Ramos (cell line): Measurements from ENCODE around the gene RNF167.

Experiments used
- in situ Hi-C: fragments of 300-500 bp; cut with MboI; formaldehyde crosslinking; loops from one replicate; pipeline ENCODE4 v1.14.3; 2022; ENCODE audit warnings: low sequenced_read_pairs; ENCODE audit not compliant: unreplicated experiment

RNF167 gene

DNA sequence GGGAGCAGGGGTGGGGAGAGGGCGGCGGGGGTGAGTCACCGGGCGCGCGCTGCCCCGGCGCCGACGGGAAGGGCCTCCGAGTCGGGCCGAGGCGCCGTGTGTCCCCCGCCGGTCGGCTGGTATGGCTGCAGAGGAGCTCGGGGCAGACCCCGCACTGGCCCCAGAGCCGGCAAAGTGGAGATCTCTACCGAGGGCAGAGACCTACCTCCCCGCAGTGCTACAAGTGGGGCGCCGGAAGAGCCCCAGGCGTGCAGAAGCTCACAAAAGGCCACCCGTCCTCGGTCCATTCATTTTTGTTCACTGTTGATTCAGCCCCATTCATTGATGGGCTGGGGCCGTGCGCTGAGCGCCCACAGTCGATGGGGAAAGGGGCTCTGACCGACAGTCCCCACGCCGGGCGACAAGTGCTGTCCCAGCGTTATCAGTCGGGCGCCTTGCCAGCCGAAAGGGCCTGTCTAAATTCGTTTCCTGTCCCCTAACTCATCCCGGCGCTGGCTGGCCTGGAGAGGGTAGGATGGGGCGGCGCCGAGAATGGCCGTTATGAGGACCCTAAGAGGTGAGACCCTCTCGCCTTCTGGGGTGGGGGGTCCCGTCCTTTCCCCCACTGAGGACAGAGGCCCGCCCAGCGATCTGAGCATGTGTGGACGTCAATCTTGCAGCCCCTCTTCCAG lies 10.1 kb downstream of the RNF167 start:
- in situ Hi-C loops = no loop called here

DNA sequence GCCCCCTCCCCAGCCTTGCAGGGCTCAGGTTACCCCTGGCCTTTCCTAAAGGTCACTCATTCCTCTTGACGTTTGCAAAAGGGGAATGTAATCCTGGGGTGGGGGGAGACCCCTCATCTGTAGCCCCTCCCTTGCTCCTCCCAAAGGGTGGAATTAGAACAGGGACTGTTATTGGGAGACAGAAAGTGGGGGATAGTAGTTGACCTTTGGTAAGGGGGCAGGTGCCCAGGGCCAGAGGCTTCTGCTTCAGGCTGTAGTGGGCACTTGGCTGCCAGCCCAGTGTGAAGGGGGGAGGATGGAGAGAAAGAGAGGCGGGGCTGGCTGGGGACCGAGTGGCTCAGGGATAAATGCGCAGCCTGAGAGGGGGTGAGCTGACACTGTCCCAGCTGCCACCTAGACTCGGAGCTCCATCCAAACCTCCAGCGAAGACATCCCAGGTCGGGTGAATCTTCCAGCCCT lies 10.7 kb downstream of the RNF167 start, which contains the start of gene ENO3:
ENO3 (plus strand) TSS at position 374 of the 459 bp plus-strand sequence. CDS start 711 bp downstream, outside the sequence.
- in situ Hi-C loops = no loop called here

GRCh38 chr17:4951486-4951885 lies 11.4 kb downstream of the RNF167 start:
- in situ Hi-C loops = no loop called here

DNA sequence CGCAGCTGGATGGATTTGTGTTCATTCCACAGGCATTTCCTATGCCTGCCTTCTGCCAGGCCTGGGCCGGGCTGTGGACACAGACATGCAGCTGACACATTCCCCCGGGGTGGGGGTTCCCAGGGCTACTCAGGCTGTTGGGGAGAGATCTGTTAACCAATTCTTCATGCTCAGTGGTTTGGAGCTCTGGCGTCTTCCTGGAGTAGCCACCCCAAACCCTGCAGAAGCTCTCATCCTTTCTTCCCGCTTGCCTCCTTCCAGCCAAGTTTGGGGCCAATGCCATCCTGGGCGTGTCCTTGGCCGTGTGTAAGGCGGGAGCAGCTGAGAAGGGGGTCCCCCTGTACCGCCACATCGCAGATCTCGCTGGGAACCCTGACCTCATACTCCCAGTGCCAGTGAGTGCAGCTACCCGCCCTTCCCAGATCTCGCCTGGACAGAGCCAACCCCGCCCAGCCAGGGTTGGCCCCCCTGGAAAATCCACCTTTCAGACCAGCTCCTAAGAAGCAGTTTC lies 13.4 kb downstream of the RNF167 start:
- in situ Hi-C loops = no loop called here

DNA sequence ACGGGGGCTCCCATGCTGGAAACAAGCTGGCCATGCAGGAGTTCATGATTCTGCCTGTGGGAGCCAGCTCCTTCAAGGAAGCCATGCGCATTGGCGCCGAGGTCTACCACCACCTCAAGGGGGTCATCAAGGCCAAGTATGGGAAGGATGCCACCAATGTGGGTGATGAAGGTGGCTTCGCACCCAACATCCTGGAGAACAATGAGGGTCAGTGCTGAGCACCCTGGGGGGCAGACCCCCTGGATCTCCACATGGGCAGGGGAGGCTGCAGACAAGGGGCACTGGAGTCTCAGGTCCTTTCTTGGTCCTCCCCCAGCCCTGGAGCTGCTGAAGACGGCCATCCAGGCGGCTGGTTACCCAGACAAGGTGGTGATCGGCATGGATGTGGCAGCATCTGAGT lies 15.0 kb downstream of the RNF167 start:
- in situ Hi-C loops = no loop called here

- in situ Hi-C loops = no loop called here
These were observed 16.5 kb downstream of the RNF167 start for GRCh38 chr17:4956493-4957061.

- in situ Hi-C loops = no loop called here
These were observed 18.0 kb downstream of the RNF167 start for GRCh38 chr17:4958102-4958501.

DNA sequence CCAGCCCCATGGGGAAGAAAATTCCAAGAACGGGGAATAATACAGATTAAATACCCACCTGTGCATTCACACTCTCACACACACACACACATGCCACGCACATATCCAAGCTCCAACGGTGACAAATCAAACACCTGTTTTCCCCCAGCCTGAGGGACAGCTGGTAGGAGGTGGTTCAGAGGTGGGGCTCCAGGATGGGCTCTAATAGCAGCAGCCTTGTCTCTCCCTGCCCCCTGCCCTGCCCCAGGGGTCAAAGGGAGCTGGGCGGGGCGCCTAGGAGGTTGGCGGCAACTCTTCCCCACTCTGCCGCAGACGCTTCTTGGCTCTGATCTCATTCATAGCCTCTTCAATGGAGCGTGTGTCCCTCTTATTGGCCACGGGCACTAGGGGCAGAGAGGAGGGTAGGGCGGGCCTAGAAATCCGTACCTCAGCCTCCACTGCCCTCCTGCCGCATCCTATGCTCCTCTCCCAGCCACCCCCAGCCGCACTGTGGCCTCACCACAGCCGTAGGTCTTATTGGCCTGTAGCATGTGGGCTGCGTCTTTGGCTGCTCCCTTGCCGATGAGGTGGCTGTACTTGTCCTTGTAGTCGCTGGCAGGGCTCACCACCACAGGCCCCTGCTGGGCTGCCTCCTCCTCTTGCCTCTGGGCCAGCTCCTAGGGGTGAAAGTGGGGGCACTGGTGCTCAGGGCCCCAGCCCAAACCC lies 19.3 kb downstream of the RNF167 start:
- in situ Hi-C loops = no loop called here

GRCh38 chr17:4960279-4960922 lies 20.3 kb downstream of the RNF167 start:
- in situ Hi-C loops = no loop called here

DNA sequence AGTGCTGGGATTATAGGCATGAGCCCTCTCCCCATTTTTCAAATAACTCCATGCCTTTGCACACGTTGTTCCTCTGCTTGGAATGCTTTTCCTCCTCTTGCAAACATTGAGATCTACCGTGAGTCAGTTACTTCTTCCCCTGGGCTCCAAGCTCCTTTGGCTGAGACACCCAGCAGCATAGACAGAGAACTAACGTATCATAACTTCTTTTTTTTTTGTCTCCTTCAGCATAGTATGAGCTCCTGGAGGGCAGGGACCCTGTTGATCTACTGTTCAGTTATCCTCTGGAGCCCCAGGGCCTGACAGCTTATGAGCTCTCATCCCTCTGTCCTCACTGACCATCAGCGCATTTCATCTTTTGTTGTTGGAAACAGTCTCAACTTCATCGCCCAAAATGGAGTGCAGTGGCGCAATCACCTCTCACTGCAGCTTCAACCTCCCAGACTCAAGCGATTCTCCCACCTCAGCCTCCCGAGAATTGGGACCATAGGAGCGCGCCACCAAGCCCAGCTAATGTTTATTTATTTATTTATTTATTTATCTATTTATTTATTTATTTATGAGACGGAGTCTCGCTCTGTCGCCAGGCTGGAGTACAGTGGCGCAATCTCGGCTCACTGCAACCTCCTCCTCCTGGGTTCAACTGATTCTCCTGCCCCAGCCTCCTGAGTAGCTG lies 25.4 kb downstream of the RNF167 start:
- in situ Hi-C loops = no loop called here

DNA sequence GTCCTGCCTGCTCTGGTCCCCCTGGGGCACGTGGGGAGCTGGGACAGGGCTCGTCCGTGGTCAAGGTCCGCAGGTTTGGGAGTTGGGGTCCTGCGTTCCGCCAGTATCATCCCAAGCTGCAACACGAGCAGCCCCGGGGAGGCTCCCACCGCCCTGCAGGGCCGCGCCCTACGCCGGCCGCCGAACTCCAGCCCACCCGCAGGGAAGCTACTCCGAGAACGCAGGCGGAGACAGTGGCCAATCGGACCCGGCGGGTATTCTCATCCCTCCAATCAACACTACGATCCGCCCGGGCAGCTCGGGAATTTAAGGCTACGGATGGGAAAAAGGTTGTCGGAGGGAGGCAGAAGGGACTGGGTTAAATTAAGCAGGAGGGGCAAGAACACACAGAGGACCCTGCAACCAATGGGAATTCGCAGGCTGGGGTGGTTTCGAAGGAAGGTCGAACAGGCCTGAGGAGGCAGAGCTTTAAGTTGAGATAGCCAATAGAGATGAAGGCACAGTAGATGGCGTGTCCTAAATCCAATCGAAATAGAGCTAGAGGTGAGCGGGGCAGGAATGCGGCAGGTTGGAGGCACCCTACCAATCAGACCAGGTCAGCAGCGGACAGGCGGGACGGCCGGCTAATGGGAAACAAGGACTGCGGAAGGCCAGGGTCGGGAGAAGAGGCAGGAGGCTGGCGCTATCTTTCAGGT lies 26.9 kb downstream of the RNF167 start:
- in situ Hi-C loops = no loop called here

DNA sequence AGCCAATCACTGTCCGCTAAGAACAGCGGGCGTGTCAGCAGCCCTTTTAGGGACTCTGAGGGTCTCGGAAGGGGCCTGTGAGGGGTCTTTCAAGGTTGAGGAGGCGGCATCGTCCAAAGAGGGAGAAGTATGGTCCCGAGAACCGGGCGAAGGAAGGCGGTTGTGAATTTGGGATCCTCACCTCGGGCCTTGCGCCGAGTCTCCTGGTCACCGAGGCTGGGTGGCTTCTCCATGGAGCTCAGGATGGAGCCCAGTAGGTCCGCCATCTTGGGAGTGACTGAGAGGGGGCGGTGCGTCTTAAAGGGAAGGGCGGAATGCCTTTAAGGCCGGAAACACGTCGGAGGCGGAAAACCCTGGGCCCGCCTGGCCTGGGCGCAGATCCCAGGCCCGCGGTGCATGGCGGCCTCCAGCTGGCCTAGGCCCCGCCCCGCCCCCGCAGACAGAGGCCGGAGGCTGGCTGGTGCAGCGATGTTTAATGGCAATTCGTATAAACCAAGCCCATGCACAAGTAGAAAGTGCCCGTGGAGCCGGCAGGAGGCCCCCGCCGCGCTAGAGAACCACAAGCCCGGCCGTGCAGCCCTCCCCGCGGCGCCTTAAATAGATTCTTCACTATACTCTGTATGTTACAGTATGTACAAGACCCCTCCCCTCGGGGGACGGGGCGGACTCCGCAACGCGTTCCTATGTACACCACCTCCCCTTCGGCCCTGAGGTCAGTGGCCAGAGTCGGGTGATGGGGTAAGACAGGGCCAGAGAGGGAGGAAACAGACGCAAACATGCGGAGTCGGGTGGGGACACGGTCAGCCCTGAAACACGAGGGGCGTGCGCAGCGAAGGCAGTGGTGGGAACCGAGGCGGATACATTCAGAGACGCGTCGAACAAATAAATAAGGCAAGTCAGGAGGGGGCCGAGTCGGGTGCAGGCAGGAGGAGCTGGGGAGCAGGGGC lies 27.7 kb downstream of the RNF167 start, which contains the start of gene SPAG7:
SPAG7 (minus strand) TSS at position 279 of the 947 bp plus-strand sequence; CDS start at position 266, 13 bp downstream.
- in situ Hi-C loops = no loop called here

DNA sequence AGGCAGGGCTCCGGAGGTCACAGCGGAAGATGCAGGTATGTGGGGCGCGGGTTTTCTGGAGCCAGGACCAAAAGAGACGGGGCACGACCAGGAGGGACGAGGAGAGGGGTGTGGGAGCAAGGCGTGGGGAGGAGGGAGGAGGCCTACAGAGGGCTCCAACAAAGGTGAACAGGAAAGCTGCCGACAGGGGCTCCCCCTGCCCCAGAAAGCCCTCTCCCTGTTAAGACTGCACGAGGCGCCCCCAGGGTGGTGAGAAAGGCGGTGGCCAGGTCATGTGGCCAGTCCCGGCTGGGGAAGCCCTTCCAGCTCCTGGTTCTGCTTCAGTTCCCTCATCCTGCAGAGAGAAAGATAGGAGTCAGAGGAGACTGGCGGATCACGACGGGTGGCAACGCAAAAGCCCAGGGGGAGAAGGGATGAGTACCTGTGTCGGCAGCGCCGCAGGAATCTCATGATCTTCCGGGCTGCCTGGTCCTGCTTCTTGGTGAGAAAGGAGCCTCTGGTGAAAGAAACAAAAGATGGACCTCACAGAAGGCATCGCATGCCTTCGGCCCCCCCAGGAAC lies 28.5 kb downstream of the RNF167 start:
- in situ Hi-C loops = no loop called here

DNA sequence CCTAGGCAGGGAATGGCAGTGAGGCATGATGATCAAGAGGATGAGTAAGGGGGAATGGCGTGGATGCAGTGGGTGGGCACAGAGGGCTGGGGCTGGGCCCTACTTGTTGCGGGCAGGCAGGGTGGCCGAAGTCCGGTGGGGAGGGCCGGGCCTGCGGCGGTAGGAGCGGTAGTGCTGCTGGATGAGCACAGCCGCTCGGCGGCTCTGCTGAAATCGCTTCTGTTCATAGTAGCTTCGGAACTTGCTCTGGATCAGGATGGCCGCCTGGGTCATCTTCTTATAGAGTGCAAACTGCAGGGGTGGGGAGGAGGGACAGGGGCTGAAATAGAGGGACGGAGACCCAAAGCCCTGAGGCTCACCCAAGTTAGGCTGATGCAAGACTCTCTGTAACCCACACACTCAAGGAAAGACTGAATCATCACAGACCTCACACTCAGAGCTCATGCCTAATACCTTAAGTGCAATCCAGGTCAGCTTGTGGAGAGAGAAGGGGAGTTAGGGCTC lies 29.0 kb downstream of the RNF167 start:
- in situ Hi-C loops = no loop called here

DNA sequence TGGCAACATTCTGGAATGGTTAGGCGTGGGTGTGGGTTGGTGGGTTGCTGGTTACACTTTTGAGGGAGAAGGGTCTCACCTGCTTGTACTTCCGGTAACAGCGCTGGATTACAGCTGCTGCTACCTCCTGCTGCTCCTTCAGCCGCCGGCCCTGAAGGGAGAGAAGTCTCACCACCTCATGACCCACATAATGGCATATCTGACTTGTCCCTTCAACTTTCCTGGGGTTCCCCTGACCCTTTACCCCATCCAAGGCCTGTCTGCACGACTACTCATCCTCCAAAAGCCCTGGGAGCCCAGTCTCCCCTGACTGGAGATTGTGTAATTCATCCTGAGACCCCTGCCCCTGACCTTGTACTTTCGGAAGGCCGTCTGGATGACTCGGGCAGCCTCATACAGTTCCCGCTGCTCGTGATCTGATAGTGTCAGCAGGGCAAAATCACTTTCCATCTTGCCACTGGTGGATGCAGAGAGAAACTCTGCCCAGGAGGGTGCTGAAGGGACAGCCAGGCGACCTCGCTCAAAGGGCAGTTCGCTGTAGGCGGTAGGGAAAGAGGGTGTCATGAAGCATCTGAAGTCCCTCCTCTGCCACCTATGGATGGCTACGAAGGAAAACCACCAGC lies 29.6 kb downstream of the RNF167 start:
- in situ Hi-C loops = no loop called here

DNA sequence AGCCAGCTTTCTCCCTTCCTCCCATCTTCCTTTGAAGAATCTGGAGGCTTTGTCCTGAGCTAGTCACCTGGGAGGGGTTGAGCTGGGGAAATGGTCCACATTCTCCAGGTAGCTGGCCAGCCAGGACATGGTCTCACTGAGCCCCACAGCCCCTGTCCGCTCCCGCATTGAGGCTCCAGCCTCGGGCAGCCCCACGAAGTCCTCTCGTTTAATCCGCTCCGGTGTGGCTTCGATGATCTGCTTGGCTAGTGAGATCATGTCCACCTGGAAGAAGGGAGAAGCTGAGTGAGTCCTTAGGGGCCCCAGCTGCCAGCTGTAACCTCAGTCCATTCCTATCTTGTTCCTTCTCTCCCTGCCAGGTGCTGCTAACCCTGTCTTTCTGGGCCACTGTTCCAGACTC lies 30.2 kb downstream of the RNF167 start:
- in situ Hi-C loops = no loop called here

GRCh38 chr17:4971826-4972225 lies 31.8 kb downstream of the RNF167 start:
- in situ Hi-C loops = no loop called here
